CD4-positive, CD25-positive, alpha-beta regulatory T cell (primary cell): ENCODE results near the gene TTC28. TPM values are rescaled to one million over a fixed set of nuclear protein-coding genes. Genes with fewer than 3 reads are reported as not detected.

Experiments used
- ATAC-seq, 2 donors: fragments of 150-1000 bp; cut with Tn5 transposase; one replicate each; pipeline ENCODE4 v1.10.0; 2021; ENCODE audit warnings: low read depth in 2 of 2, moderate number of reproducible peaks in 2 of 2, moderate library complexity in 1 of 2
- DNase-seq, 3 donors: peaks; one replicate each; pipeline versions ENCODE4 v3.0.0 to v3.0.0-alpha.2; 2012 to 2022; ENCODE audit warnings: mixed read lengths in 1 of 3
- H3K27ac ChIP-seq: one replicate; pipeline ENCODE4 v1.7.0; 2013; ENCODE audit warnings: mild to moderate bottlenecking, low read length; ENCODE audit not compliant: insufficient read depth, poor library complexity, severe bottlenecking
- H3K27me3 ChIP-seq: one replicate; pipeline ENCODE4 v1.7.0; 2013; ENCODE audit warnings: low read length; ENCODE audit not compliant: control insufficient read depth, insufficient read depth
- H3K36me3 ChIP-seq: one replicate; pipeline ENCODE4 v1.7.0; 2013; ENCODE audit warnings: mild to moderate bottlenecking, low read length, moderate library complexity; ENCODE audit not compliant: control insufficient read depth, insufficient read depth
- H3K4me1 ChIP-seq: 2 replicates; pipeline ENCODE4 v1.7.0; 2013; ENCODE audit warnings: mild to moderate bottlenecking, low read length; ENCODE audit not compliant: insufficient read depth, control insufficient read depth, poor library complexity, severe bottlenecking
- H3K4me3 ChIP-seq: one replicate; pipeline ENCODE4 v1.7.0; 2013; ENCODE audit warnings: low read depth, mild to moderate bottlenecking, low read length, moderate library complexity
- H3K9me3 ChIP-seq, 2 experiments: 1 replicate in 1 of 2; 2 replicates in 1 of 2; pipeline ENCODE4 v1.7.0; 2013; ENCODE audit warnings: low read length in 2 of 2, mild to moderate bottlenecking in 1 of 2, moderate library complexity in 1 of 2; ENCODE audit not compliant: control insufficient read depth in 2 of 2
- H3K27ac Mint-ChIP-seq, 3 donors: one replicate each; pipeline ENCODE4 v1.8.0; 2020 to 2022; ENCODE audit warnings: mild to moderate bottlenecking in 3 of 3, mixed read lengths in 3 of 3, moderate library complexity in 2 of 3
- H3K27me3 Mint-ChIP-seq: one replicate; pipeline ENCODE4 v1.8.0; 2022; ENCODE audit warnings: mild to moderate bottlenecking, mixed read lengths
- H3K36me3 Mint-ChIP-seq: one replicate; pipeline ENCODE4 v1.8.0; 2020; ENCODE audit warnings: mixed read lengths
- H3K4me1 Mint-ChIP-seq, 4 donors: one replicate each; pipeline ENCODE4 v1.8.0; 2020 to 2022; ENCODE audit warnings: mixed read lengths in 4 of 4, mild to moderate bottlenecking in 1 of 4
- H3K4me3 Mint-ChIP-seq, 4 donors: one replicate each; pipeline ENCODE4 v1.8.0; 2020 to 2022; ENCODE audit warnings: mild to moderate bottlenecking in 4 of 4, mixed read lengths in 4 of 4, moderate library complexity in 3 of 4
- H3K9me3 Mint-ChIP-seq, 7 donors: one replicate each; pipeline ENCODE4 v1.8.0; 2020 to 2022; ENCODE audit warnings: mixed read lengths in 7 of 7, mild to moderate bottlenecking in 3 of 7, moderate library complexity in 2 of 7
- polyA plus RNA-seq, 4 donors: library from polyadenylated mRNA; unstranded; fragments of 300-500 nt; fragmentation: Illumina TruSeq; gene quantifications; one replicate each; pipeline ENCODE4 v1.2.3, GENCODE V29; 2021
- total RNA-seq: library from RNA; stranded (reverse); gene quantifications from one replicate; pipeline ENCODE4 v1.2.3, GENCODE V29; 2022

Gene TTC28
- total and polyA plus RNA-seq, 5 donors from 2014 or later, result 0.02 to 2.7 (median 0.28) TPM; not detected in 1

- no peak for DNase-seq
- H3K4me3 ChIP-seq, result no peak overlapping the region
- H3K36me3 ChIP-seq, result no peaks in the 10 kb centered on the region
- ATAC-seq, result no peak
- Mint-ChIP-seq H3K4me3 (no peak overlapping the region), H3K27ac (no peak overlapping the region), H3K36me3 (no peaks in the 10 kb centered on the region), H3K9me3 (peaks cover 0 to 2% (median 0%) of the 10 kb centered on the region in 7 donors), H3K27me3 (peaks cover 9% of the 10 kb centered on the region), H3K4me1 (no peaks in the 10 kb centered on the region)
- H3K4me1 ChIP-seq, result no peaks in the 10 kb centered on the region
- H3K27me3 ChIP-seq, result peaks cover 2% of the 10 kb centered on the region
- H3K27ac ChIP-seq, result no peak overlapping the region
- no peaks in the 10 kb centered on the region for H3K9me3 ChIP-seq
Measured at GRCh38 chr22:28268171-28268570, 411.5 kb downstream of the TTC28 start.

GRCh38 chr22:28260619-28261018, 419.0 kb downstream of the TTC28 start:
- no peak for DNase-seq
- no peaks in the 10 kb centered on the region for H3K36me3 ChIP-seq
- H3K27me3 ChIP-seq, result peaks cover 2% of the 10 kb centered on the region
- no peak overlapping the region for H3K27ac ChIP-seq
- no peaks in the 10 kb centered on the region for H3K4me1 ChIP-seq
- no peaks in the 10 kb centered on the region for H3K9me3 ChIP-seq
- H3K4me1 Mint-ChIP-seq, result no peaks in the 10 kb centered on the region
- no peak overlapping the region for H3K27ac Mint-ChIP-seq
- no peak for ATAC-seq
- H3K36me3 Mint-ChIP-seq, result no peaks in the 10 kb centered on the region
- H3K9me3 Mint-ChIP-seq, result peaks cover 0 to 3% (median 0%) of the 10 kb centered on the region in 7 donors
- H3K4me3 Mint-ChIP-seq, result no peak overlapping the region
- H3K27me3 Mint-ChIP-seq, result no peaks in the 10 kb centered on the region
- H3K4me3 ChIP-seq, result no peak overlapping the region

GRCh38 chr22:28259774-28260312, 419.8 kb downstream of the TTC28 start:
- Mint-ChIP-seq H3K27me3 (no peaks in the 10 kb centered on the region), H3K36me3 (no peaks in the 10 kb centered on the region), H3K4me3 (no peak overlapping the region), H3K4me1 (no peaks in the 10 kb centered on the region), H3K27ac (no peak overlapping the region), H3K9me3 (peaks cover 0 to 3% (median 0%) of the 10 kb centered on the region in 7 donors)
- Histone ChIP-seq H3K4me1 (no peaks in the 10 kb centered on the region), H3K36me3 (no peaks in the 10 kb centered on the region), H3K4me3 (no peak overlapping the region), H3K27ac (no peak overlapping the region), H3K27me3 (peaks cover 2% of the 10 kb centered on the region), H3K9me3 (no peaks in the 10 kb centered on the region)
- no peak for DNase-seq
- no peak for ATAC-seq

GRCh38 chr22:28254396-28254795, 425.2 kb downstream of the TTC28 start:
- Histone ChIP-seq H3K4me1 (no peaks in the 10 kb centered on the region), H3K9me3 (no peaks in the 10 kb centered on the region), H3K27me3 (peaks cover 2% of the 10 kb centered on the region), H3K4me3 (no peak overlapping the region), H3K27ac (no peak overlapping the region), H3K36me3 (no peaks in the 10 kb centered on the region)
- H3K4me1 Mint-ChIP-seq, result no peaks in the 10 kb centered on the region
- no peak overlapping the region for H3K27ac Mint-ChIP-seq
- DNase-seq, result no peak
- no peak for ATAC-seq
- H3K36me3 Mint-ChIP-seq, result no peaks in the 10 kb centered on the region
- H3K9me3 Mint-ChIP-seq, result peaks cover 0 to 1% (median 0%) of the 10 kb centered on the region in 7 donors
- no peaks in the 10 kb centered on the region for H3K27me3 Mint-ChIP-seq
- H3K4me3 Mint-ChIP-seq, result no peak overlapping the region

GRCh38 chr22:28252539-28252938, 427.1 kb downstream of the TTC28 start:
- Histone ChIP-seq H3K4me3 (no peak overlapping the region), H3K4me1 (no peaks in the 10 kb centered on the region), H3K27me3 (peaks cover 3% of the 10 kb centered on the region), H3K27ac (no peak overlapping the region), H3K36me3 (no peaks in the 10 kb centered on the region), H3K9me3 (no peaks in the 10 kb centered on the region)
- H3K4me3 Mint-ChIP-seq, result no peak overlapping the region
- no peaks in the 10 kb centered on the region for H3K36me3 Mint-ChIP-seq
- no peak overlapping the region for H3K27ac Mint-ChIP-seq
- no peaks in the 10 kb centered on the region for H3K4me1 Mint-ChIP-seq
- H3K9me3 Mint-ChIP-seq, result peaks cover 0 to 1% (median 0%) of the 10 kb centered on the region in 7 donors
- ATAC-seq, result no peak
- H3K27me3 Mint-ChIP-seq, result no peaks in the 10 kb centered on the region
- no peak for DNase-seq

- Mint-ChIP-seq H3K4me1 (no peaks in the 10 kb centered on the region), H3K36me3 (no peaks in the 10 kb centered on the region)
- ATAC-seq, result no peak
Measured at GRCh38 chr22:28250036-28250695, 429.5 kb downstream of the TTC28 start.

GRCh38 chr22:28249402-28249801, 430.2 kb downstream of the TTC28 start:
- no peak overlapping the region for H3K4me3 Mint-ChIP-seq
- Histone ChIP-seq H3K27me3 (peaks cover 6% of the 10 kb centered on the region), H3K4me1 (no peaks in the 10 kb centered on the region), H3K9me3 (no peaks in the 10 kb centered on the region), H3K4me3 (no peak overlapping the region), H3K36me3 (no peaks in the 10 kb centered on the region), H3K27ac (no peak overlapping the region)
- no peaks in the 10 kb centered on the region for H3K36me3 Mint-ChIP-seq
- no peak for DNase-seq
- peaks cover 6% of the 10 kb centered on the region for H3K27me3 Mint-ChIP-seq
- H3K9me3 Mint-ChIP-seq, result no peaks in the 10 kb centered on the region
- no peak overlapping the region for H3K27ac Mint-ChIP-seq
- no peaks in the 10 kb centered on the region for H3K4me1 Mint-ChIP-seq
- ATAC-seq, result no peak

More at GRCh38 chr22:28250036-28250695, 429.5 kb downstream of the TTC28 start:
- no peaks in the 10 kb centered on the region for H3K4me1 ChIP-seq
- H3K4me3 ChIP-seq, result no peak overlapping the region
- Mint-ChIP-seq H3K27me3 (peaks cover 6% of the 10 kb centered on the region), H3K9me3 (no peaks in the 10 kb centered on the region), H3K4me3 (no peak overlapping the region), H3K27ac (no peak overlapping the region)
- no peak overlapping the region for H3K27ac ChIP-seq
- H3K9me3 ChIP-seq, result no peaks in the 10 kb centered on the region
- DNase-seq, result no peak
- H3K36me3 ChIP-seq, result no peaks in the 10 kb centered on the region
- H3K27me3 ChIP-seq, result peaks cover 3% of the 10 kb centered on the region
